NCI-H2081 treated with DMSO at 0.1 percent for 48 hours (cell line): ENCODE measurements around the gene ALDH1A3.

Experiments used
- DNase-seq: peaks from one replicate; lab custom pipeline; 2025; lab: John Stamatoyannopoulos, UW

ALDH1A3 gene

GRCh38 chr15:100926258-100926657 lies 46.6 kb downstream of the ALDH1A3 start:
- no peak for DNase-seq

GRCh38 chr15:100926971-100927756 lies 47.5 kb downstream of the ALDH1A3 start:
- DNase-seq: no peak

- DNase-seq: no peak
Measured at GRCh38 chr15:100928632-100929280, 49.1 kb downstream of the ALDH1A3 start.

- DNase-seq: no peak
Measured at GRCh38 chr15:100929641-100930042, 50.0 kb downstream of the ALDH1A3 start.

GRCh38 chr15:100930306-100930848 lies 50.7 kb downstream of the ALDH1A3 start:
- DNase-seq: no peak

GRCh38 chr15:100931143-100931890 lies 51.7 kb downstream of the ALDH1A3 start:
- DNase-seq: no peak

- DNase-seq: no peak
Measured at GRCh38 chr15:100932676-100933348, 53.2 kb downstream of the ALDH1A3 start.

- DNase-seq: no peak
Measured at GRCh38 chr15:100934166-100934565, 54.5 kb downstream of the ALDH1A3 start.

- DNase-seq: no peak
Measured at GRCh38 chr15:100934726-100935125, 55.1 kb downstream of the ALDH1A3 start.

GRCh38 chr15:100937171-100937570 lies 57.5 kb downstream of the ALDH1A3 start:
- no peak for DNase-seq

- DNase-seq: no peak
Measured at GRCh38 chr15:100939791-100940190, 60.2 kb downstream of the ALDH1A3 start.

GRCh38 chr15:100940767-100941379 lies 61.2 kb downstream of the ALDH1A3 start:
- no peak for DNase-seq

GRCh38 chr15:100941536-100941935 lies 61.9 kb downstream of the ALDH1A3 start:
- no peak for DNase-seq

GRCh38 chr15:100942656-100943425 lies 63.2 kb downstream of the ALDH1A3 start:
- DNase-seq: no peak

- DNase-seq: no peak
Measured at GRCh38 chr15:100944244-100944895, 64.7 kb downstream of the ALDH1A3 start.

GRCh38 chr15:100944986-100945385 lies 65.4 kb downstream of the ALDH1A3 start:
- DNase-seq: no peak

- no peak for DNase-seq
Measured at GRCh38 chr15:100947760-100948429, 68.3 kb downstream of the ALDH1A3 start.

- no peak for DNase-seq
Measured at GRCh38 chr15:100948430-100948762, 68.8 kb downstream of the ALDH1A3 start.

- DNase-seq: no peak
Measured at GRCh38 chr15:100949691-100950090, 70.1 kb downstream of the ALDH1A3 start.

- DNase-seq: no peak
Measured at GRCh38 chr15:100951965-100952364, 72.3 kb downstream of the ALDH1A3 start.
